Effector CD4-positive, alpha-beta T cell (primary cell): Measurements from ENCODE around the gene KLHL29.

Source experiments
- DNase-seq: peaks from one replicate; pipeline ENCODE4 v3.0.0-alpha.2; 2020

Gene KLHL29

DNA sequence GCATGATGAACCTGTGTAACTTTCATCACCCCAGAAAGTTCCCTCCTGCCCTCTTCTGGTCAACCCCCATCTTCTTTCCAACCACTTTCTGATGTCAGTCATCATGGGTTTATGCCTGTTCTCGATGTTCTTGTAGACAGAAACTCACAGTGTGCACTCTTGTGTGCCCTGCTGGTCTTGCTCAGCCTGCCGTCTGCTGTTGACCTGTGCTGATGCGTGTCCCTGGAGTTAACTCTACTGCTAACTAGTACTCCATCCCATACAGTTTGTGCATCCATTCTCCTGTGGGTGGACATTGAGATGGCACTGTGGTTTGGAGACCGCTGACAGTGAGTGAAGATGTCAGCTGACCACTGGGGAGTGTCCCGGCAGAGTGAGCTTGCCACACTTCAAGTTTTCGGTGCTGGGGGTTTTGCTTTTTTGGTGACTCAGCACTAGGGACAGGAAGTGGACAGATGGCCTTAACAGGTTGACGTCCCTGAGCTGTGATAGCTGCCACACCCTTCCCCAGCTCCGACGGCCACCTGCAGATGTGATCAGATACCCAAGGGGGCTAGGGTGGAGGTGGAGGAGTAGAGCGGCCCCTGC, 14.8 kb downstream of the KLHL29 start:
- no peak for DNase-seq

- DNase-seq = no peak
These were observed 15.7 kb downstream of the KLHL29 start for GRCh38 chr2:23400703-23401102.

DNA sequence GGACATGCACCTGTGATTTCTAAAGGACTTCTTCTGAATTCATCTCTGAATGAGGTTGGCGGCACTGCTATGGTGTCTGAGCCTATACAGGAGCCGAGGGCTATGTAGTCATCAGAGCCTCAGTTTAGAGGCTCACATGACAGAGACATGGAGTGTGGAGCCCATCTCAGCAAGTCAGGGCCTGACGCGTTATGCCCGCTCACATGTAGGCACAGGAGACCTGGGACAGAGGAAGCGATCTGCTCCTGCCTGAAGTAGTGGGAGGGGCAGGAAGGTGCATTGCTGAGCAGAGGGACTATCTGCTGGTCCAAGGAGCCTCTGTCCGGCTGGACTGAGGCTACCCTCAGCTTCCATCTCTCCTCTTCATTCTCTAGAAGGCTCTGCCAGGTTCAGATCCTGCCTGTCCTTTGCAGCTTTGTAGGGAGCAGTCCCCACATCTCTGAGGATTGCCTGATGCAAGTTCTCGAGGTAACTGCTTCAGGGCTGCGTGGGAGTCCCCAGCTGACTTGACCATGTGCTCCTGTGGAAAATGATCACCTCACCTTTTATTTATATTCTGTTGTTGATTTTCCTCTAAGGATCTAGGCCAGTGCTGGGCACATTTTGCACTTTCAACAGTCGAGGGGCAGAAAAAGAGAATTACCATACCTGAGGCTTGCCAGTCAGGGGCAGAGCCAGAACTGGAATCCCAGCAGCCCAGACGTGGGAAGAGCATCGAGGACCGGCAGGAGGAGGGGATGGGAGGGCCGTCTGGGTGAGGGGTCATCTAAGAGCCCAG, 16.6 kb downstream of the KLHL29 start:
- no peak for DNase-seq

DNA sequence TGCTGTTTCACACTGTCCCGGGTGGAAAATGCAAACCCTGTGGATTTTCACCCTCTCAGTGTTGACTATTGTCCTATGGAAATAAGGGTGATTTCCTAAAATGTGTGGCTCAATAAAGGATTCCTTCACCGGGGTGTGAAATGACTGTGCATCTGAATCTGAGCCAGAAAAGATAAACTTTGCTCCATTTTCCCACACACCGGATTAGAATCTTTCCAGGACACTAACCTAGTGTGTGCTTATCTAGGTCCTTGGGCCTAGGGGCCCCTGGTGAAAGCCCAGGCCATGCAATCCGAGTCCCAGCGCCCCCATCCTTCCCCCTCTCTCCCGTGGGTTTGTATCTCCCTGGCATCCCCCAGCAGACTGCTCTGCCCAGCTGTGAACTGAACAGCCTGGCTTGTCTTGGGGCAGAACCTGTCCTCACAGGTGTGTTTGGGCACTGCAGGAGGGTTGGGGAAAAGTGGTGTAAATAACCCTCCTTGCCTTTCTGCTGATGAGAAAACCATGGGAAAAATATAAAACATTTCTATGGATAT, 17.3 kb downstream of the KLHL29 start:
- no peak for DNase-seq

DNA sequence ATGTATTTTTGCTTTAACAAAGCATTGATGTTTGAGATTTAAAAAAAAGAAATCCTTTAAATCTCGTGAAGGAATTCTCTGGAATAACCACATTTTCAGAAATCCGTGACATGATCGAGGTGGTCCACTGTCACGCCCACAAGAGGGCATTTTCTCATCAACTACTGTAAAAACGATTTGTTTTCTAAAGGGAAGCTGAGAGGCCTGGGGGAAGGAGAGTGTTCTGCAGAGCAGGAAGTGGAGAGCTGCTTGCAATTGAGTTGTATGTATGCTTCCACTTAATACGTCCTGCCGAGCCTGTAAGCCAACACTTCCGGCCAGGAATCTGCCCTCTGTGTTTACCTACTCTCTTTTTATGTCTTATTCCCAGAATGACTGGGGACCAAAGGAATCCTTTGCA, 19.4 kb downstream of the KLHL29 start:
- DNase-seq = no peak

DNA sequence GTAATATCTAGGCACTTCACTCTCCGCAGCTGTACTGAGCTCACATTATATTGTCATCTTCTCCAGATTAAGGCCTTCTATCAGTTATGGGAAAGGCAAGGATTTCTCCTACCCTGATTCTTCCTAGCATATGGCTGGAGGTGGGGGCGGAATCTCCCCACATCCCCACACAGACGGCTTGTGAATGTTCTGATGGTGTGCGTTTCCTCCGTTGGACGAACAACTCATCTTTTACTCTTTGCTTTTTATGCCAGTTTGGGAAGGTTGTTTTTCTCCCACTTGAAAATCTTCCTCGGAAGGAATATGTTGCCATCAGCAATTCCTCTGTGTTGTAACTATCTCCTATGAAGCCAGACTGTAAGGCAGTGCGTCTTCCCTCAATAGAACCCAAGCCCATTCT, 24.3 kb downstream of the KLHL29 start:
- no peak for DNase-seq

DNA sequence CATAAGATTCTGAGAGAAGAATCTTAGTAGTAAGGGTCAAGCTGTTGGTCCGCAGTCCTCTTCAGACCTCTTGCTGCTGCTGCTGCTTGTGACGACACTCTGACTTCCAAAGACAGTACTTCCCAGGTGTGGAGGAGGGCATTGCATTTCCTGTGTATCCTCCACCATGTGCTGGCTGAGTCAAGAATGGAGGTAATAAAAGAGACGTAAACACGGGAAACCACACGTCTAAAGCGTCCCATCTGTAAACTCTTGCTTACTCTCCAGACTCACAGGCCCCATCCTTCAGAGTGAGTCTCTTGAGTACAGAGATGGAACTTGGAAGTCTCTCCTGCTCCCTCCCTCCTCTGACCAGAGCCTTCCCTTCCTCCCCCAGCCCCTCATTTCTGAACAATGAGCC, 25.6 kb downstream of the KLHL29 start:
- DNase-seq = no peak

DNA sequence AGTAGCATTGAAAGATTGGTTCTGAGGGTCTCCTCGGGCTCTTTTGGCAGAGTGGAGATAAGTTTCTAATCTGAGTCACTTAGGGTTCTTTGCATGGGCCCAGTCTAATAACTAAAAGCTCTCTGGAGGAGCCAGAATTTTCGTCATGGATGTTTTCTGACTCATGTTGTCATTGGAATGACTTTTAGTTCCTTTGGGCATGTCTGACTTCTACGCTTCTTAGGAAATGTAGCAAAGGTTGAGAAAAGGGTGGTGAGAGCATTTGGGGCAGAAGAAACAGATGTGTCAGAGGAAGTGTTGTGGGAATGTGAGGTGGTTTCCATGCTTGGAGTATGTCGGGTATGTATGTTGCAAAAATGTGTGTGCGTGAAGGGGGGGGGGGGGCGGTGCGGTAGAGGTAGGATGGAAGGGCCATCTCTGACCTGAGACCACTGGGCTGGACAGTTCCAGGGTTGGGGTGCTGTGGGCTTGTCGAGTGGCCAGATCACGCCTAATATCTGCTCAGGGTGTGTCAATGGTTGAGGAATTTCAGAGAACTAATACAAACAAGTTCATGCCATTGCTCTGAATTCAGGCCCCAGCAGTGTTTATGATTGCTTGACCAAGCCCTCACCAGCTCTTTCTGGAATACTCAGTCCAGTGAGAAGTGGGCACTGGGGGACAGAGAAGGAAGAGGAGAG, 26.9 kb downstream of the KLHL29 start:
- no peak for DNase-seq

DNA sequence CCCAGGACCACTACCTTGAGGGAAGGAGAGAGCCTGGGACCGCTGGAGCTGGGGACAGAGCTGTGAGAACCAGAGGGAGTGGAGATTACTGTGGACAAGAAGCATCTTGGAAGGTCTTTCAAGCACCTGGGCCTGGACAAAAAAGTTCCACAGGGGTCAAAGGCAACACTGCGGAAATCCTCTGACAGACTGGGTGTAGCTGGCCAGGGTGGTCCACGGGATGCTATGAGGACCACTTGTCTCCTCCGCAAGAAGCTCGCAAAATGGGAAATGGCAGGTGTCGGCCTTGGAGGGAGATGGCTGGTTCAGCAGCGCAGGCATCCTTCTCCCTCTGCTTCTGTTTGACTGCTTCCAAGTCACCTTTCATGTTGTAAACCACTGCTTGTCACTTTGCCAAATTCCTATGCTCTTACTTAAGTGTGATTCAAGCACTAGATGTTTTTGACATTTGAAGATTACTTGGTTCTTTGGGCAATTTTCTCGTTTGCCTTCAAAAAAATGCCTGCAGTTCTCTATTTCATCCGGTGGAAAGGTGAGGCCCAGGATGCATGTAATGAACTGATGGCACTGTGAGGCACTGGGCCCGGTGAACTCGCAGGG, 27.7 kb downstream of the KLHL29 start:
- DNase-seq = no peak

GRCh38 chr2:23413641-23414040, 28.7 kb downstream of the KLHL29 start:
- DNase-seq = no peak

DNA sequence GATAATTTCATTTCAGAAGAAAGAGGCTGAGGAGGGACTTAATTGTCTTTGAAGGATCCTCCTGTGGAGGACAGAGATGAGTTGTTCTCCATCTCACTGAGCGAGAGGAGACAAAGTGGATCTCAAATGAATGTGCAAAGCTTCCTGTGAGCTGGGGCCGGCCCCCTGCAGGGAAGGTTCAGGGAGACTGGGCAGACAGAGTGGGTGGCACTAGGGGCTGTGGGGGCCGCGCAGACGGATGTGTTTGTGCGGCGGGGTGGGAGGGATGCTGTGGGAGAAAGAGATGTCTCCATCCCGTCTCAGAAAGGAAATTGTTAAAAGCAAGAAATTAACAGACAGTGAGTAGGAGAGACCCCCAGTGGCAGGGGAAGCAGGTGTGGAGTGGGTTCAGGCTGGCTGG, 29.1 kb downstream of the KLHL29 start:
- DNase-seq = no peak

DNA sequence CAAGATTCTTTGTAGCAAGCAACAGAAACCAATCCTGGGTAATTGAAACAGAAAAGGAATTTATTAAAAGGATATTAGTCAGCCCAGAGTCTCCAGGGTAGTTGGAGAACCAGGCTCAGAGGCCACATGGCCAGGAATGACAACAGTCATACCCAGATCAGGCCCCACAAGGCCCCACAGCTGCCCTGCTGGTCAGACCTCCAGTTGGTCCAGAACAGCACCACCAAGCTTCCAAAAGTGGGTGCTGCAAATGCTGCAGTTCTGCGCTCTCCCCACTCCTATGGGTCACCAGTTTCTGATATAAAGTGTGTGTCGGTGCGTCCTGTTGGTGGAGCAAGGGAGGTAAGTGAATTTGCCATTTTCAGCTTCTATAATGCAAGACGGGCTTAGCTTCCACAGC, 29.9 kb downstream of the KLHL29 start:
- no peak for DNase-seq

GRCh38 chr2:23417310-23417709, 32.3 kb downstream of the KLHL29 start:
- no peak for DNase-seq

DNA sequence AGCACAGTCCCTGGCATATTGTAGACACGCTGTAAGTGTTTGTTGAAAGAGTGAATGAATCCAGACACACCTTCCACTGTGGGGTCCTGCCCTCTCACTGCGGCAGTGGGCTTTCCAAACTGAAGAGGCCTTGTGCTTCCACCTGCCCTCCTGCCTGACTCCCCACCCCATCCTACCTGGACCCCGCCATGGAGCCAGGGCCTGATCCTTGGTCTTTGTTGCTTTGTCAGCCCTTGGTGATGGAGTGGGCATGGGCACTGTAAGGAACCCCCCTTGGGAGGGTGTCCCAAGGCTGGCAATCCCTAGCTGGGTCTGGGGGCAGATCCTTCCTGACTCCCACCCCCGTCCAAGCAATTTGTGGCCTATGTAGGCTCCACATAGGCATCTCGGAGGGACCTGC, 33.1 kb downstream of the KLHL29 start:
- DNase-seq = no peak

GRCh38 chr2:23418461-23418911, 33.5 kb downstream of the KLHL29 start:
- DNase-seq = no peak

- DNase-seq = no peak
These were observed 34.5 kb downstream of the KLHL29 start for GRCh38 chr2:23419171-23420090.

DNA sequence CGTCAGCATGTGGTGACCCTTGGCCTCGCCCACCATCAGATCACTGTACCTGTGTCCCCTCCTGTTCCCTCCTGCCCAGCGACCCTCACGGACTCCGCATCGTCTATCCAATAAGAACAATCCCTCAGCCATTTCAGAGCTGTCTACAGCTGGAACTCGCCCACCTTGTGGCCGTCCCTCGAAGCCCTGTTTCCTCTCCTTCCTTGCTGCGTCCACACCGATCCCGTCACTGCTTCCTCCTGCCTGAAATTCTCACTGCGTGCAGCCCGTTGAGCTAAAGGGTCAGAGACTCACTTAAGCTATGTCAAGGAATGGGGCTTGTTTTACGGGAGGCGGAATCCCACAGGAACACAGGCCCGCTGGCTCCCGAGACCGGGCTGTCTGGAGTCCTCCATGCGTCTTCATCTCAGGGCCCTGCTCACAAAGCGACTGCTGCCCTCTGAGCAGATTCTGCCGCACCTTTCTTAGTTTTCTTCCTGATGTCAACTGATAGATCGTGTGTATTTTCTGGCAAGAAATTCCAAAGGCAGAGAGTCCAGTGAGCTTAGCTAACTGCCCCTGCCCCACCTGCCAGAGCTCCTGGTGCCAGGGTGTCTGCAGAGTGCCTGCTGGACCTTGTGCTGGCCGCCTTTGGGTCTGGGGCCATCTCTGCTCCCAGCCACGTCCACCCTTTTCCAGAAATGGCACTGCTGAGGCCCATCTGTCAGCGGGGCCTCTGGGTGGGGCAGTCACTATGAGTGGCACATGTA, 35.3 kb downstream of the KLHL29 start:
- DNase-seq = no peak

DNA sequence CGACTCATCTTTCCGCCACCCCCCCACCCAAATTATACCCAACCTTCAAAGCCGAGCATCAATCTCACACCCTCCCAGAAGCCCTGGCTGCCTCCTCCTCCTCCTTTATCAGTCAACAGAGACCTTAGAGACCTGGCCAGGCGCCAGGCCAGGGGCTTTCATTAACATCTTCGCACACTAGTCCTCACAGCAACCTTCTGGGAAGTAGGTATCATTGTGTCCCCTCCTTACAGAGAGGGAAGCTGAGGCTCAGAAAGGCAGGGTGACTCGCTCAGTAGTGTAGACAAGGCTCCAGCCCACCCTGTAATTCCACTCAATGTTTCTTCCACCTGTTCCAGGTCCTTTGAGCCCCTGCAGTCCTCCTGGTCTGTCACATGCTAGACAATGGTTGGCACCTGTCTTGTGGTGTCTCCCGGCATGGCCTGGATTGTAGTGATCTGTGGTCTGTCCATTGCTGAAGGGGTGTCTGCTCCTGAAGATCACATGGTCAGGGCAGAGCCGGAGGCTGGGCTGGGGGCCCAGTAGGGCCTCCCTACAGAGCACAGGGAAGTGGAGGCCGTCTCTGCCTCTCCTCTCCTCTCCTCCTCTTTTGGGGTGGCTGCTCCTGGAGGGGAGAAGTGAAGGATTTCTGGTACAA, 36.0 kb downstream of the KLHL29 start:
- no peak for DNase-seq

GRCh38 chr2:23422089-23423061, 37.4 kb downstream of the KLHL29 start:
- DNase-seq = no peak
